ENCODE data around the gene KCTD13. TPM values are rescaled to one million over a fixed set of nuclear protein-coding genes. Genes with fewer than 3 reads are reported as not detected.

KCTD13 gene
- total and polyA plus RNA-seq, 10 of the 15 experiments (the other 5 are each of a cell fraction or from before 2014, with no cell fraction given) = 3.3 to 29.2 (median 12.5) TPM

DNA sequence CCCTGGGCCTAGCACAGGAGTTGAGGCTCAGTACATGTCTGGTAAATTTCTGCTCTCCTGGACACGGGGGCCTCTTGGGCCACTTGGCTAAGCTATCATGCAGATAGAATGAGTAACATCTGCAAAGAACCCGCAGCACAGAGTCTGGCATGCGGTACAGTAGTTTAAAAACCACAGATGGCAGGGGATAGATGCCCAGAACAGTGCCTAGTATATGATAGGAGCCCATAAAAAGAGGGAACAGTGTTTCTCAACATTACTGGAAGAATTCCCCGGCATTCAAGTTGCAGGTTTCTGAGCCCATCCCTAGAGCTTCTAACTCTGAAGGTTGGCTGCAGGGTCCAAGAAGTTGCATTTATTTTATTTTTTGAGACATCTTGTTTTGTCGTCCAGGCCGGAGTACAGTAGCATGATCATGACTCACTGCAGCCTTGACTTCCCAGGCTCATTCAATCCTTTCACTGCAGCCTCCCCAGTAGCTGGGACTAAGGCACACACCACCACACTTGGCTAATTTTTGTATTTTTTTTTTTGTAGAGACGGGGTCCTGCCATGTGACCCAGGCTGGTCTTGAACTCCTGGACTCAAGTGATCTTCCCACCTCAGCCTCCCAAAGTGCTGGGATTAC lies 68.8 kb downstream of the KCTD13 start:
- RAD21 ChIA-PET (ENCODE audit: unreplicated experiment) = no interaction called here
- SMC1A ChIA-PET (ENCODE audit: uncharacterized antibody, unreplicated experiment) = interaction anchor here (0.6 to 1.1 kb wide), 2 partner anchors 34 to 119 kb away, joined by 3 read pairs; no protein-coding TSS in a partner anchor
- intact Hi-C loops (cut with micrococcal nuclease; ENCODE audit: unreplicated experiment) = no loop called here
- no peak overlapping the region for H2AFZ ChIP-seq (ENCODE audit: control insufficient read depth, low read depth, low read length)
- FAIRE-seq = no peak
- H3K36me3 ChIP-seq (ENCODE audit: control insufficient read depth in 2 of 2, insufficient read depth in 2 of 2, low read length in 1 of 2) = peaks cover 0 to 3% of the 10 kb centered on the region in 2 experiments; a peak in 2 of 4 replicates
- H3K4me2 ChIP-seq (ENCODE audit: control insufficient read depth, insufficient read depth) = no peak overlapping the region
- CTCF ChIA-PET = interaction anchor here (0.6 to 1.9 kb wide), 2 partner anchors 9 to 33 kb away, joined by 3 to 11 read pairs; no protein-coding TSS in a partner anchor
- no peak overlapping the region for H3K4me3 ChIP-seq
- no peaks in the 10 kb centered on the region for H4K20me1 ChIP-seq (ENCODE audit: control insufficient read depth, insufficient read depth)
- in situ Hi-C loops (cut with MboI) = no loop called here
- H3K27ac ChIP-seq (ENCODE audit: control insufficient read depth, insufficient read depth) = no peak overlapping the region
- no peaks in the 10 kb centered on the region for H3K4me1 ChIP-seq (ENCODE audit: control insufficient read depth, insufficient read depth, low read length)
- H3K9me3 ChIP-seq (replicated peaks; ENCODE audit: control insufficient read depth, insufficient read depth, low read length) = no peaks in the 10 kb centered on the region
- TF ChIP-seq, protein P1, sequence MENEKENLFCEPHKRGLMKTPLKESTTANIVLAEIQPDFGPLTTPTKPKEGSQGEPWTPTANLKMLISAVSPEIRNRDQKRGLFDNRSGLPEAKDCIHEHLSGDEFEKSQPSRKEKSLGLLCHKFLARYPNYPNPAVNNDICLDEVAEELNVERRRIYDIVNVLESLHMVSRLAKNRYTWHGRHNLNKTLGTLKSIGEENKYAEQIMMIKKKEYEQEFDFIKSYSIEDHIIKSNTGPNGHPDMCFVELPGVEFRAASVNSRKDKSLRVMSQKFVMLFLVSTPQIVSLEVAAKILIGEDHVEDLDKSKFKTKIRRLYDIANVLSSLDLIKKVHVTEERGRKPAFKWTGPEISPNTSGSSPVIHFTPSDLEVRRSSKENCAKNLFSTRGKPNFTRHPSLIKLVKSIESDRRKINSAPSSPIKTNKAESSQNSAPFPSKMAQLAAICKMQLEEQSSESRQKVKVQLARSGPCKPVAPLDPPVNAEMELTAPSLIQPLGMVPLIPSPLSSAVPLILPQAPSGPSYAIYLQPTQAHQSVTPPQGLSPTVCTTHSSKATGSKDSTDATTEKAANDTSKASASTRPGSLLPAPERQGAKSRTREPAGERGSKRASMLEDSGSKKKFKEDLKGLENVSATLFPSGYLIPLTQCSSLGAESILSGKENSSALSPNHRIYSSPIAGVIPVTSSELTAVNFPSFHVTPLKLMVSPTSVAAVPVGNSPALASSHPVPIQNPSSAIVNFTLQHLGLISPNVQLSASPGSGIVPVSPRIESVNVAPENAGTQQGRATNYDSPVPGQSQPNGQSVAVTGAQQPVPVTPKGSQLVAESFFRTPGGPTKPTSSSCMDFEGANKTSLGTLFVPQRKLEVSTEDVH (IDR thresholded peaks at IDR 0.05; ENCODE audit: low read depth, partially characterized antibody) = no peak
- no peak for TF ChIP-seq MEF2B (IDR thresholded peaks at IDR 0.05; ENCODE audit: partially characterized antibody, poor library complexity, severe bottlenecking)
- BruUV-seq (replicated peaks) = no TSS peak
- no peaks in the 10 kb centered on the region for H3K27me3 ChIP-seq (replicated peaks in 1 of 2; ENCODE audit: control insufficient read depth in 2 of 2, insufficient read depth in 2 of 2, low read length in 1 of 2)
- DNase-seq (ENCODE audit: low read depth, low spot score) = no peak
- 81% methylated on average over 7 of the region's 7 CpGs for WGBS (ENCODE audit: insufficient coverage, insufficient replicate concordance, low lambda C conversion rate, missing lambda C conversion rate)
- no peak for ATAC-seq
- POLR2A ChIA-PET = interaction anchor here (0.6 kb wide), 1 partner anchor 888 kb away, joined by 3 read pairs; no protein-coding TSS in a partner anchor
- no peak overlapping the region for H3K9ac ChIP-seq (ENCODE audit: control insufficient read depth, insufficient read depth, low read length)
- H3K79me2 ChIP-seq (ENCODE audit: control insufficient read depth, insufficient read depth, low read length) = no peaks in the 10 kb centered on the region

Other genes starting within 250 kb of the KCTD13 start
Only the 7 nearest of the 24 such genes appear.
- gene CDIPT, start 63.0 kb downstream of the KCTD13 start, total RNA-seq (2014; rRNA removed) = 33.2 and 35.4 TPM in 2 replicates
- gene CDIPT, start 63.0 kb downstream of the KCTD13 start, total RNA-seq (2014; rRNA removed; fragmentation: Illumina TruSeq; extraction: Trizol) = 9.6 and 10.5 TPM in 2 replicates
- gene CDIPT, start 63.0 kb downstream of the KCTD13 start, total RNA-seq (2021) = 31.4 and 34.1 TPM in 2 replicates
- 14.5 and 26.2 TPM in 2 replicates for gene CDIPT, start 63.0 kb downstream of the KCTD13 start, polyA plus RNA-seq (2011; rRNA removed)
- gene CDIPT, start 63.0 kb downstream of the KCTD13 start, polyA plus RNA-seq (2014; fragmentation: Illumina TruSeq; extraction: Trizol) = 6.8 and 15.5 TPM in 2 replicates
- 1 to 10 TPM in 1 of 2 experiments, under 1 TPM in 1; 0.87 to 3.5 TPM for gene CDIPT, start 63.0 kb downstream of the KCTD13 start, polyA plus RNA-seq (2014; fragmentation: Nextera tagmentation; extraction: Ambion mirVana)
- gene CDIPT, start 63.0 kb downstream of the KCTD13 start, polyA plus RNA-seq (2014; rRNA removed) = 33.1 and 33.2 TPM in 2 replicates
- 10 to 100 TPM; 28.1 to 36.4 TPM for gene CDIPT, start 63.0 kb downstream of the KCTD13 start, polyA plus RNA-seq (2016; fragmentation: Nextera tagmentation; extraction: Ambion mirVana)
- gene SEZ6L2, start 26.7 kb downstream of the KCTD13 start, total RNA-seq (2014; rRNA removed) = 0.06 TPM in 1 of 2 replicates, not detected in the other
- not detected in 2 replicates for gene SEZ6L2, start 26.7 kb downstream of the KCTD13 start, total RNA-seq (2014; rRNA removed; fragmentation: Illumina TruSeq; extraction: Trizol)
- gene SEZ6L2, start 26.7 kb downstream of the KCTD13 start, total RNA-seq (2021) = 0.37 and 0.49 TPM in 2 replicates
- gene SEZ6L2, start 26.7 kb downstream of the KCTD13 start, polyA plus RNA-seq (2011; rRNA removed) = not detected in 2 replicates
- gene SEZ6L2, start 26.7 kb downstream of the KCTD13 start, polyA plus RNA-seq (2014; fragmentation: Illumina TruSeq; extraction: Trizol) = not detected in 2 replicates
- gene SEZ6L2, start 26.7 kb downstream of the KCTD13 start, polyA plus RNA-seq (2014; fragmentation: Nextera tagmentation; extraction: Ambion mirVana) = not detected
- gene SEZ6L2, start 26.7 kb downstream of the KCTD13 start, polyA plus RNA-seq (2014; rRNA removed) = not detected in 2 replicates
- gene SEZ6L2, start 26.7 kb downstream of the KCTD13 start, polyA plus RNA-seq (2016; fragmentation: Nextera tagmentation; extraction: Ambion mirVana) = not detected
- not detected in 2 replicates for gene ASPHD1, start 25.7 kb downstream of the KCTD13 start, total RNA-seq (2014; rRNA removed)
- gene ASPHD1, start 25.7 kb downstream of the KCTD13 start, total RNA-seq (2014; rRNA removed; fragmentation: Illumina TruSeq; extraction: Trizol) = not detected in 2 replicates
- not detected in 2 replicates for gene ASPHD1, start 25.7 kb downstream of the KCTD13 start, total RNA-seq (2021)
- not detected in 2 replicates for gene ASPHD1, start 25.7 kb downstream of the KCTD13 start, polyA plus RNA-seq (2011; rRNA removed)
- gene ASPHD1, start 25.7 kb downstream of the KCTD13 start, polyA plus RNA-seq (2014; fragmentation: Illumina TruSeq; extraction: Trizol) = not detected in 2 replicates
- not detected for gene ASPHD1, start 25.7 kb downstream of the KCTD13 start, polyA plus RNA-seq (2014; fragmentation: Nextera tagmentation; extraction: Ambion mirVana)
- gene ASPHD1, start 25.7 kb downstream of the KCTD13 start, polyA plus RNA-seq (2014; rRNA removed) = not detected in 2 replicates
- not detected for gene ASPHD1, start 25.7 kb downstream of the KCTD13 start, polyA plus RNA-seq (2016; fragmentation: Nextera tagmentation; extraction: Ambion mirVana)
- gene TMEM219, start 35.9 kb upstream of the KCTD13 start, total RNA-seq (2014; rRNA removed) = 60.4 and 64.2 TPM in 2 replicates
- 38.5 and 40.4 TPM in 2 replicates for gene TMEM219, start 35.9 kb upstream of the KCTD13 start, total RNA-seq (2014; rRNA removed; fragmentation: Illumina TruSeq; extraction: Trizol)
- 56.4 and 59.6 TPM in 2 replicates for gene TMEM219, start 35.9 kb upstream of the KCTD13 start, total RNA-seq (2021)
- 34.2 and 52.7 TPM in 2 replicates for gene TMEM219, start 35.9 kb upstream of the KCTD13 start, polyA plus RNA-seq (2011; rRNA removed)
- 21.0 and 33.6 TPM in 2 replicates for gene TMEM219, start 35.9 kb upstream of the KCTD13 start, polyA plus RNA-seq (2014; fragmentation: Illumina TruSeq; extraction: Trizol)
- 10 to 100 TPM; 43.0 to 56.5 TPM for gene TMEM219, start 35.9 kb upstream of the KCTD13 start, polyA plus RNA-seq (2014; fragmentation: Nextera tagmentation; extraction: Ambion mirVana)
- 63.0 and 70.2 TPM in 2 replicates for gene TMEM219, start 35.9 kb upstream of the KCTD13 start, polyA plus RNA-seq (2014; rRNA removed)
- gene TMEM219, start 35.9 kb upstream of the KCTD13 start, polyA plus RNA-seq (2016; fragmentation: Nextera tagmentation; extraction: Ambion mirVana) = 10 to 100 TPM; 66.1 to 74.6 TPM
- gene TAOK2, start 47.6 kb upstream of the KCTD13 start, total RNA-seq (2014; rRNA removed) = 24.4 and 28.5 TPM in 2 replicates
- gene TAOK2, start 47.6 kb upstream of the KCTD13 start, total RNA-seq (2014; rRNA removed; fragmentation: Illumina TruSeq; extraction: Trizol) = 10.7 and 11.9 TPM in 2 replicates
- gene TAOK2, start 47.6 kb upstream of the KCTD13 start, total RNA-seq (2021) = 33.8 and 40.2 TPM in 2 replicates
- gene TAOK2, start 47.6 kb upstream of the KCTD13 start, polyA plus RNA-seq (2011; rRNA removed) = 8.8 and 14.3 TPM in 2 replicates
- gene TAOK2, start 47.6 kb upstream of the KCTD13 start, polyA plus RNA-seq (2014; fragmentation: Illumina TruSeq; extraction: Trizol) = 7.4 and 11.1 TPM in 2 replicates
- gene TAOK2, start 47.6 kb upstream of the KCTD13 start, polyA plus RNA-seq (2014; fragmentation: Nextera tagmentation; extraction: Ambion mirVana) = under 1 TPM; 0.14 to 0.51 TPM
- gene TAOK2, start 47.6 kb upstream of the KCTD13 start, polyA plus RNA-seq (2014; rRNA removed) = 27.7 and 32.8 TPM in 2 replicates
- gene TAOK2, start 47.6 kb upstream of the KCTD13 start, polyA plus RNA-seq (2016; fragmentation: Nextera tagmentation; extraction: Ambion mirVana) = 10 to 100 TPM in 1 of 2 experiments, 1 to 10 TPM in 1; 9.8 to 11.2 TPM
- gene HIRIP3, start 69.4 kb upstream of the KCTD13 start, total RNA-seq (2014; rRNA removed) = 19.1 and 30.1 TPM in 2 replicates
- gene HIRIP3, start 69.4 kb upstream of the KCTD13 start, total RNA-seq (2014; rRNA removed; fragmentation: Illumina TruSeq; extraction: Trizol) = 13.9 and 14.7 TPM in 2 replicates
- gene HIRIP3, start 69.4 kb upstream of the KCTD13 start, total RNA-seq (2021) = 26.1 and 26.5 TPM in 2 replicates
- 6.2 and 10.9 TPM in 2 replicates for gene HIRIP3, start 69.4 kb upstream of the KCTD13 start, polyA plus RNA-seq (2011; rRNA removed)
- 14.8 and 21.2 TPM in 2 replicates for gene HIRIP3, start 69.4 kb upstream of the KCTD13 start, polyA plus RNA-seq (2014; fragmentation: Illumina TruSeq; extraction: Trizol)
- 1 to 10 TPM; 4.1 to 9.8 TPM for gene HIRIP3, start 69.4 kb upstream of the KCTD13 start, polyA plus RNA-seq (2014; fragmentation: Nextera tagmentation; extraction: Ambion mirVana)
- 33.1 and 36.7 TPM in 2 replicates for gene HIRIP3, start 69.4 kb upstream of the KCTD13 start, polyA plus RNA-seq (2014; rRNA removed)
- gene HIRIP3, start 69.4 kb upstream of the KCTD13 start, polyA plus RNA-seq (2016; fragmentation: Nextera tagmentation; extraction: Ambion mirVana) = 10 to 100 TPM; 40.5 to 43.5 TPM
- 48.3 and 58.9 TPM in 2 replicates for gene INO80E, start 70.0 kb upstream of the KCTD13 start, total RNA-seq (2014; rRNA removed)
- gene INO80E, start 70.0 kb upstream of the KCTD13 start, total RNA-seq (2014; rRNA removed; fragmentation: Illumina TruSeq; extraction: Trizol) = 27.0 and 31.0 TPM in 2 replicates
- 73.3 and 74.0 TPM in 2 replicates for gene INO80E, start 70.0 kb upstream of the KCTD13 start, total RNA-seq (2021)
- gene INO80E, start 70.0 kb upstream of the KCTD13 start, polyA plus RNA-seq (2011; rRNA removed) = 14.3 and 17.9 TPM in 2 replicates
- gene INO80E, start 70.0 kb upstream of the KCTD13 start, polyA plus RNA-seq (2014; fragmentation: Illumina TruSeq; extraction: Trizol) = 41.3 and 67.7 TPM in 2 replicates
- under 1 TPM; 0.39 to 0.90 TPM for gene INO80E, start 70.0 kb upstream of the KCTD13 start, polyA plus RNA-seq (2014; fragmentation: Nextera tagmentation; extraction: Ambion mirVana)
- gene INO80E, start 70.0 kb upstream of the KCTD13 start, polyA plus RNA-seq (2014; rRNA removed) = 58.1 and 72.7 TPM in 2 replicates
- gene INO80E, start 70.0 kb upstream of the KCTD13 start, polyA plus RNA-seq (2016; fragmentation: Nextera tagmentation; extraction: Ambion mirVana) = 10 to 100 TPM; 29.5 to 35.0 TPM

Data from GM12878 (cell line).